Measurements from ENCODE around the gene ITGAL. TPM values are rescaled to one million over a fixed set of nuclear protein-coding genes. Genes with fewer than 3 reads are reported as not detected.

Gene ITGAL
- total and polyA plus RNA-seq, 2 donors (not counting 3 experiments of a cell fraction or from before 2014, with no cell fraction given), result not detected

- peaks cover 14% of the 10 kb centered on the region for H3K4me1 ChIP-seq (ENCODE audit: control insufficient read depth, extremely low read depth, insufficient read depth, low read length)
- H3K36me3 ChIP-seq (ENCODE audit: control insufficient read depth in 2 of 2, extremely low read depth in 1 of 2, insufficient read depth in 2 of 2, low read length in 2 of 2), result peaks cover 0 to 2% of the 10 kb centered on the region in 2 experiments
- intact Hi-C loops (cut with micrococcal nuclease), result loop anchor here (2.0 kb wide), 1 partner anchor 89 kb away; the partner anchor contains the start of gene SEPHS2
- no peaks in the 10 kb centered on the region for H4K20me1 ChIP-seq (replicated peaks; ENCODE audit: control insufficient read depth, extremely low read depth, insufficient read depth, low read length)
- H3K9me1 ChIP-seq (replicated peaks; ENCODE audit: control insufficient read depth, extremely low read depth, insufficient read depth, low read length), result no peaks in the 10 kb centered on the region
- CTCF ChIA-PET, result interaction anchor here (1.1 to 2.8 kb wide), 5 partner anchors 8 to 104 kb away, joined by 4 to 26 read pairs (median 6); partner anchors contain the start of gene DCTPP1
- no peak for DNase-seq (ENCODE audit: low read depth, low spot score)
- peaks cover 2% of the 10 kb centered on the region for H3K79me2 ChIP-seq (ENCODE audit: control insufficient read depth, insufficient read depth, low read length)
- dilution Hi-C loops (cut with MboI; ENCODE audit: extremely low pct_ligation_motif_present, low sequenced_read_pairs), result no loop called here
- peak overlapping the region; percentile 90 for H3K9ac ChIP-seq (replicated peaks; ENCODE audit: extremely low read depth, insufficient read depth, low read length)
- peak overlapping the region; percentile 98 for H2AFZ ChIP-seq (ENCODE audit: low read depth, low read length)
- H3K4me3 ChIP-seq (replicated peaks in 1 of 3; ENCODE audit: insufficient read depth in 1 of 3, low read depth in 1 of 3, low read length in 3 of 3), result peak overlapping the region; percentile 62 to 76 (median 67)
- no peaks in the 10 kb centered on the region for H3K27me3 ChIP-seq (ENCODE audit: control insufficient read depth in 2 of 2, insufficient read depth in 2 of 2, low read length in 2 of 2)
- H3K27ac ChIP-seq (ENCODE audit: insufficient read depth, low read depth, low read length), result peak overlapping the region; percentile 76
- TF ChIP-seq JUN (IDR thresholded peaks at IDR 0.05; ENCODE audit: borderline replicate concordance, insufficient read depth, insufficient read length, low read depth), result no peak
- TF ChIP-seq FOS (IDR thresholded peaks at IDR 0.05; ENCODE audit: borderline replicate concordance, insufficient read depth, low read length), result no peak
- no peak for TF ChIP-seq POLR2AphosphoS5 (IDR thresholded peaks at IDR 0.05; ENCODE audit: insufficient read depth, low read depth, low read length)
- no peak for TF ChIP-seq MYC (IDR thresholded peaks at IDR 0.05; ENCODE audit: low read depth, low read length)
- TF ChIP-seq POLR2A (IDR thresholded peaks at IDR 0.05; ENCODE audit: low read depth, low read length), result peak; percentile 17
- no peak for TF ChIP-seq GATA2 (IDR thresholded peaks at IDR 0.05; ENCODE audit: insufficient read depth, insufficient read length, low read depth, low read length)
- TF ChIP-seq CTCF (IDR thresholded peaks at IDR 0.05; ENCODE audit: extremely low read depth in 1 of 2, insufficient read depth in 1 of 2, low read depth in 1 of 2, low read length in 2 of 2), result no peak
- no peak for TF ChIP-seq MAX (IDR thresholded peaks at IDR 0.05; ENCODE audit: insufficient read depth, insufficient read length)
- no TSS peak for BruUV-seq (replicated peaks)
- no peak for FAIRE-seq
- peak overlapping the region; percentile 78 for H3K4me2 ChIP-seq (ENCODE audit: insufficient read depth, low read length)
- no peaks in the 10 kb centered on the region for H3K9me3 ChIP-seq (replicated peaks; ENCODE audit: control insufficient read depth, insufficient read depth, low read length)
- POLR2A ChIA-PET, result no interaction called here
Measured at GRCh38 chr16:30533748-30534367, 61.3 kb downstream of the ITGAL start.

Measured in endothelial cell of umbilical vein (primary cell).